ENCODE measurements around the gene SLC38A3.
"Not testable (repeated sequence)": the region's sequence is repeated elsewhere in the genome, so short reads cannot be mapped to it uniquely, and the experiment has no call there.

Gene SLC38A3

DNA sequence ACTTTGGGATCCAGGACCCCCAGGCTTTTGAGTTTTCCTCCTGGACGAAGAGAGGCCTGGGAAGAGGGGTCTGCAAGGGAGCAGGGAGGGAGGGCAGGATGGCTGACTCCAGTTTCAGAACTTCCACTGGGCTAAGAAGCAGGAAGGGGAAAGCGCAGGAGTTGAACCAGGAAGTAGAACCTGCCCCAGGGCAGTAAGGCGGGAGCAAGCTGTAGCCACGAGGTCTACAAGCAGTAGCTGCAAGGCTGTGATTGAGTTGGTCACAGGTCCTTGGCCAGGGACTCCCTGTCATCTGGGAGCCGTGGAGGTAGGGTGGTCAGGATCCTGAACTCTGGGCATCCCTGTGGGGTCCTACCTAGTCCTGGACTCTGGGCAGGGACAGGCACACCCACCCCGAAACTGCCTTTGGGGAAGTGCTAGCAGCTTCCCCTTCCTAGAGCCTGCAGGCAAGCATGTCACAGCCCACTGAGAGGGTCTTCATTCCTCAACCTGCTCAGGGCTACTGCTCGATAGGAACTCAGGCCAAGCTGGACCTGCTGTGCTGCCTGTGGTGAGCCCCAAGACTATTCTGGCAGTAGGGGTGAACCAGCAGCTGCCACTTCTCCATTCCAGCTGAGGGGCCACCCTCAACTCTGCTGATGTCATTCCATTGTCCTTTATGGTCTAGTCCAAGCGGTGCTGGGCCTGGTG, 25.2 kb downstream of the SLC38A3 start:
- no peak for FAIRE-seq
- no peak for DNase-seq (ENCODE audit: low spot score)

DNA sequence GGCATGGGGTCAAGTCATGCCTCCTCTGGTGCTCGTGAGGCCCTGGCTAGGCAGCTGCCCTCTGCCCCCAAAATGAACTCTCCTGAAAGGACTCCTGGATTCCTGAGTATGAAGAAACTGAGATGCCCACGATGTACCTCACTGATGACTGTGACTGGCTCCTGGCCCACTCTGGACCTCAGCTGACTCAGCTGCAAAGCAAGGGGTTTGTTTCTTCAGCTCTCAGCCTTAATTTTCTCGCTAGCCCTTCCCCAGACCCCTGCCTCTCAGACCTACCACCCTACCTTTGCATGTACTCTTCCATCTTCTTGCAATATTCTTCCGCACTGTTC, 25.7 kb downstream of the SLC38A3 start:
- DNase-seq (ENCODE audit: low spot score) (no peak), FAIRE-seq (no peak)

DNA sequence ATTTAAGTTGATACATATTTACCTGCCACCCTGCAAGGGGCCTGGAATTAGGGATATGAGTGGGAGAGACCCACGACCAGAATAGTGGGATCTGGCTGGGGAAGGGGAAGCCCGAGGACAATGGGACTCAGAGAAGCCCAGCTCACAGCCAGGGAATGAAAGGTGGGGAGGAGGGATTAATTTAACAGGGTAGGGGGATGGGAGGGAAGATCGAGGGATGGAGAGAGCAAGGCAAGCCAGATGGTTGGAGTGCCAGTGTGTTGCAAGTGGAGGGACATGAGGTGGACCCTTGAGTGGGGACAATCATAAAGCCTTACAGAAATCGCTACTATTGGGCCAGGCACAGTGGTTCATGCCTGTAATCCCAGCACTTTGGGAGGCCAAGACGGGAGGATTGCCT, 26.5 kb downstream of the SLC38A3 start:
- no peak for FAIRE-seq
- no peak for DNase-seq (ENCODE audit: low spot score)

DNA sequence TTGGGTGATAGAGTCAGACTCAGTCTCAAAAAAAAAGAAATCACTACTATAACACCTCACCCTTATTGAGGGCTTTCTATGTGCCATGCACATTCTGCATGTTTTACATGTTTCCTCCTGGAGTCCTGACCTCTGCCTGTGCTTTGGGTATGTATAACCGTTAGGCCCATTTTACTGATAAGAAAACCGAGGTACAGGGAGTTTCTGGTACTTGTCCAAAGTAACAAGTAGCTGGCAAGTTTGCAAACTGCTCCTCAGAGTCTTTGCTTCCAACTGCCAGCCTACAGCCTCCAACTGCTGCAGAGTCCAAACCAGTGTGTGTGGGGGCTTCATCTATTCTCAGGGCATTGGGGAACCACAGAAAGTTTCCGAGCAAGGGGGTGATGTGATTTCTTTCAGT, 27.2 kb downstream of the SLC38A3 start:
- DNase-seq (ENCODE audit: low spot score) = no peak
- FAIRE-seq = no peak

DNA sequence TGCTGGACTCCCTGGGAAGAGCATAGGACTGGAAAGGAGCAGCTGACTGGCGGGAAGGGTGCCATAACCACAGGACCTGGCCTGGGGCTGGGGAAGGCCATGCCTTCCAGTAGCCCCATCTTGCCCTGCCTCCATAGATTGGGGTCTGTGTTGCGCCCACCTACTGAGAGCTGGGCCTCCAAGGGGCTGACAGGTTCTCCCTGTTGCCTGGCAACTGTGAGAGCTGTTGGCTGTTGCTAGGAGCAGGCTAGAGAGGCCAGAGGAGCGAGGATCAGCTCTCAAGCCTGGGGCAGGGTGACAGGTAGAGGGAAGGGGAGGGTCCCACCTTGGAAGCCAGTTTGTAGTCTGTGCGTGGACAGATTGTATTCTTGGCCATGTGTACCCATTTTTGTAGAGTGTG, 28.1 kb downstream of the SLC38A3 start:
- FAIRE-seq (no peak), DNase-seq (ENCODE audit: low spot score) (no peak)

DNA sequence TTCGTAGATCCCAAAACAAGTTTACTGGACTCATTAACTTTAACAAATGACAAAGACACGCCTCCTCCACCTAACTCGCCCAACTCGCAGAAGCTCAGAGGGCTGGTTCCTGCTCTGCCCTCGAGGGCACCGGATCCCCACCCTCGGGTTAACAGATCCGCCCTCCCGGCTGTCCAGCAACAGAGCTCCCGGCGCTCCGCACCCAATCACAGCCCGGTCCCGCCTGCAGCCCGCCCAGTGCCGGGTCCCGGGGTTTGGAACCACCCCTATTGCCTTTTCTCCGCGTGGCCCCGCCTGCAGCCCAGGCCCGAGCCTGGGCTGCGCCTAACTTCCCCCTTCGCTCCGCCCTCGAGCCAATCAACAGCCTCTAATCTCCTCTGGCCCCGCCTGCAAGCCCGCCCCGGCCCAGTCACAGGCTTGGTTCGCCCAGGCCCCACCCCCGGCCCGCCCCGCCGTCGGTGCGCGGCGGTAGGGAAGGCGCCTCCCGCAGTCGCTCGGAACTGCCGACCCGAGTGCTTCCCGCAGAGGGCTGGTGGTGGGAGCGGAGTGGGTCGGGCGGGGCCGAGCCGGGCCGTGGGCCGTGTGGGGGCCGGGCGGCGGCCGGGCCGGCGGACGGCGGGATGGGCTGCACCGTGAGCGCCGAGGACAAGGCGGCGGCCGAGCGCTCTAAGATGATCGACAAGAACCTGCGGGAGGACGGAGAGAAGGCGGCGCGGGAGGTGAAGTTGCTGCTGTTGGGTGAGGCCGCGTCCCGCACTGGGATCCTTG, 30.8 kb downstream of the SLC38A3 start, which contains the start of gene GNAI2:
TSS of gene GNAI2 (plus strand) at position 489 of the 768 bp plus-strand sequence. CDS start at position 621, 132 bp downstream.
- FAIRE-seq = peak; percentile 96
- peak; percentile 99 for DNase-seq (ENCODE audit: low spot score)

DNA sequence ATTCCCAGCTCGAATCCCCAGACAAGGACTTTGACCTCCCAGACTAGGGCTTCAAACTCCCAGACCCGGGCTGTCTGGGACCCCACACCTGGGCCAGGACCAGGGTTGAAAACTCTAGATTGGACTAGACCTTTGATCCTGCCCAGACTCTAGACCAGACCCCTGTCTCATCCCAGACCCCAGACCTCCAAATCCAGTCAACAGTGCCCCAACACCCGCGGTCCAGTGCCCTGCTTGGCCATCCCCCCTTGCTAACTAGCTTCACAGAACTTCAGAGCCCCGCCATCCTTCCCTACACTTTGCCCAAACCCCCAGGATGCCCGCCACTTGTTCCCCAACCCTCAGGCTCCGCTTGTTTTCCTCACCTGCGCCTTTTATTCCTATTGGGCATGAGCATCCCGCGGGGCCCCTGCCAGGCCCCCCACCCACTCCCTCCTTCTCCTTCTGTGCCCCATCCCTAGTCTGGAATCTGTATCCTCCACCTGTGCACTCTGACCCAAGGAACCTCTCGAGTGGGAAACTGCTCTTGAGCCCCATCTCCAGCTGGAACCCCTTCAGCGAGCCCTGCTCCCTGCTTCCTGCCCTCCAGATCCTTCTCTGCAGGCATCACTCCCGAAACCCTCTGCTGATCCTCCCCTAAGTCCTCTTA, 31.5 kb downstream of the SLC38A3 start:
- no peak for DNase-seq (ENCODE audit: low spot score)
- no peak for FAIRE-seq

DNA sequence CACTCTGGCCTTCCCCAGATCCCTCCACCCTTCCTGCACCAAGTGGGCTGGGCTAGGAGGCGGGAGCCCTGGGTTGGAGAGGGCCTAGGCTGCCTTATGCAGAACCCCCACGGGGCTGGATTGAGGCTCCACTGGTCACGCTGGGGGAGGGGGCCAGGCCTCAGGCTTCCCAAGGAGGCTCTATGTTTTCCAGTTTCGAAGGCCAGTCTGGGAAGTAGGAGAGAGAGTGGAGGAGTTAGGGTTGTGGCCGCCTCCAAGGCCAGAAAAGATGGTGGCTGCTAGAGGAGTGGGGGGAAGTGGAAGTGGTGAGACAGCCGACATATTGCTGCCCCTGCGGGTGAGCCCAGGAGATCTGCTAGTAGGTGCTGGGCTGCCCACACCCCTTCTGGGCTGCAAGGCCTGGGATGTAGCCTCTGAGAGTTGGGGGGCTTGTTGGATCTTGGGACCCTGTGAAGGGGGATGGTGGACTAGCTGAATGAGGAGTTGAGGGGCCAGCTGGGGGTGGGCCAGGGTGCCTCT, 32.1 kb downstream of the SLC38A3 start:
- DNase-seq (ENCODE audit: low spot score) (no peak), FAIRE-seq (no peak)

DNA sequence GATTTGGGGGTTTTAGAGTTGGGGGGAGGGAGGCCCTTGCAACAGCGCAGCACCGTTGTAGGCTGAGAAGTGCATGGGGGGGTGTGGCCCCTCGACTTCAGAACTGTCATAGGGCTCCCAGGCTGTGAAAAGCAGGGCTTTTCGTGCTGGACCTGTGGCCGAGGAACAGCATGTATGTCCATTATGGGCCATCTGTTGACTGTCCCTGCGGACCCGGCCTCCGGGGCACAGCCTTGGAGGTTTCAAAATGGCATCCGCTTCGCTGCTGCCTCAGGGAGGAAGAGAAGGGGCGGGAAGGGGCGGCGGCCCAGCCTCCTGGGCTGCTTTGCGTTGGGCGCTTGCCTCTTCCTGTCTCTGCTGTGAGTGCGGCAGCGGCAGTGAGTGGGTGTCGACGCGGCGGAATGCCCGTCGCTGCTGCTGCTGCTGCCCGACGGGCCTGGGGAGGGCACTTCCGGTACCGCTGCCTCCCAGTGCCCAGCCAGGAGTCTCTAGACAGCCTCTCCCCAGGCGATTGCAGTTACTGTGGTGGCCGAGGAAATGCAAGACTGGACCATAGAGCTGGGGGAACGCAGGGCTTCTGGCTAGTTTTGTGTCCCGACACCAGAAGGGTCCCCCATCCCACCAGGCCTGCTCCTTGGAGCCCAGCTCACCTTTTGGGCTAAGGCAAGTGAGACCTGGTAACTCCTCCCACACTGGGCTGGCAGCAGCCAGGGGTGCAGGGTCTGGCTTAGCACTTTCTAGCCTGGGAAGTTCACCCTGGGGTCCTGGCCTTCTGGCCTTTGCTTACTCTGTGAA, 32.9 kb downstream of the SLC38A3 start:
- FAIRE-seq = peak; percentile 90
- peak; percentile 90 for DNase-seq (ENCODE audit: low spot score)

DNA sequence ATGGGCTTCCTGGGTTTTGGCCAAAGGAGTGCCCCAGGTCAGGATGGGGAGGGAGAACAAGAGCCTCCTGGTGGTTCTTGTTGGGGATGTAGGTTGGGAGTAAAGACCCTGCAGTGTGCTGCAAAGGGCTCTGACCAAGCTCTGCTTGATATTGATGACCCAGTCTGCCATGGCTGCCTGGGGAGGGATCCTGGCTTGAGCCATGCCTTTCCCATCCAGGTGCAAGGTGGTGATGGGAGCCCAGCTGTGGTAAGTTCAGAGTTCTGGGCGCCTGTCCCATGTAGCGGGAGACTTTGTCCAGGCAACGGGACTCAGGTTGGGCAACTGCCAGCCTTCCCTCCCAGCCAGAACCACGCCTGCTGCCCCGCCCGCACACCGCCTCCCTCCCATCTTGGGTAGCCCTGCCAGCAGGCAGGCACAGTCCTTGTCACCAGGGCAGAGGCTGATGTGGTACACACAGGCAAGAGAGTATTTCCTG, 33.5 kb downstream of the SLC38A3 start:
- DNase-seq (ENCODE audit: low spot score) (peak; percentile 49), FAIRE-seq (peak; percentile 74)

DNA sequence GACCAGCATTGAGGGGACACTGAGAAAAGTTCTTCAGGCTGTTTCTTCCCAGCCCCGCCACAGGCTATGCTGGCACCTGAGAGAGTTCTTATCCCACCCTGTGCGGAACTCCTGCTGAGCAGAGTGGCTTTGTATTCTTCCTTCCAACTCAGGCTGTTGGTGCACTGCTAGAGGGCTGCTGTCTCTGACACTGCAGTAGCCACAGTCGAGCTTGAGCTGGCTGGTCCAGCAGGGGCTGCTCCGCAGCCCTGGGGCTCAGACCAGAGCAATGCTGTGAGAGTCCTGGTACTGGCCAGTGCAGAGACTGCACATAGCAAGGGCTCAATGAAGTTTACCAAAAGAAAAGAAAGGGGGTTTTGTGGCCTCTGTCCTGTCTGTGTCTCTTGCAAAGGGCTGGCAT, 34.6 kb downstream of the SLC38A3 start:
- no peak for FAIRE-seq
- no peak for DNase-seq (ENCODE audit: low spot score)

DNA sequence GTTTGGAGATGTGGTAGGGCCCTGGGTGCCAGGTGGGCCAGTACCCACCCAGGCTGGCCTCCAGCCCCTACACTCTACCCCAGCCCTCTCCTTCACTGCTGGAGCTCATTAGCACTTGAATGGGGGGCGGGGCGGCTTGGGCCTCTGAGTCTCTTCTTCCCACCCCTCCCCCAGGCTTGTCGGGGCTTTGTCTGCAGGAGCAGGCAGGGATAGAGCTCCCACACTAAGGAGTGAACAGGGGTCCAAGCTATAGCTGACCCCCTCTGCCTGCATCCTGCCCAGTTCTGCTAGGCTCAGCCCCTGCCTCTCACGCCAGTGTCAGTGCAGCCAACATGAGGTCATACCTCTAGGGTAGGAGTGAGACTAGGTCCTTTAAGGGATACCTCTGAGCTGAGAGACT, 36.1 kb downstream of the SLC38A3 start:
- no peak for FAIRE-seq
- DNase-seq (ENCODE audit: low spot score) = no peak

DNA sequence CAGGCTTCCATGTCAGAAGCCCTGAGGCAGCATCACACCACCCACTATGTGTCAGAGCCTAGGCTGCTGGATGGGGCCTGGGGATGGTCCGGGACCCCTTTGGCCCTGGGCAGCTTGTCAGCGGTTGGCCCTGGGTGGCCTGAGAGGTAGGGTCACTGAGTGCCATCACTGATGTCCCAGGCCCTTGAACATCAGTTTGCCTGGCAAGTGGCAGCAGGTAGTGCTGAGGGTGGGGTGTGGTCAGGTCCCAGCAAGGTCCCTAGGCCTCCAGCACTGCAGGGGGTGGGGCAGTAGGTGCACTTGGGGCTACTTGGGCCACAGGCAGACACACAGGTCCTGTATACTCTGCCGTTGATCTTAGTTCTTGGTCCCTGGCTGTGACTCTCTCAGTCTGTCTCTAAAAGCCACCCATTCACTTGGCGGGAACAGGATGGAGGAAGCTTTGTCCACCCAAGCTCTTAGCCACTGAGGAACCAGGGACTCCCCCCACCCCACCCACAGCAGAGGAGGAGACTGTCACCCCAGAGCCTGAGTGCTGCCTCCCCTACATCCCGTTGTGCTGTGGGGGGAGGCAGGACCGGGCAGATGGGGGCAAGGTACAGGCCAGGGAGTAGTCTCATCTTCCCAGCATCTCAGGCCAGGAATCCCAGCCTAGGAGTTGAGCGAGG, 36.8 kb downstream of the SLC38A3 start:
- DNase-seq (ENCODE audit: low spot score) (no peak), FAIRE-seq (no peak)

DNA sequence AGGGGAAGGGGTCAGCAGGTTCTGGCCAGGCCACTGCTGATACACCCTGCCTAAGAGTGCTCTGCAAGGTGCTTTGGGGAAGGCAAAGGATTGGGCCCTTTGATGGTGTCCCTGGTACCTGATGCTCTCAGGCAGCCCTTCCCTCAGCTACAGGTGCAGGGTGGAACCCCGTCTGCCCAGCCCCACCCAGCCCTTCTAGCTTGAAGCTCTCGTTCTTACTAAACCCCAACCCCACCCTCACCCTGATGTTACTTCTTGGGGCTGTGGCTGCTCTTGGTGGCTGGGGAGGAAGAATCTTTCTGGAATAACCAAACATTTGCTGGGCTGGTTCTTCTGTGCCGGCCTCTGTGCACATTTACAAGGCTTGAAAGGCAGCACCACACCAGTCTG, 37.3 kb downstream of the SLC38A3 start:
- no peak for DNase-seq (ENCODE audit: low spot score)
- FAIRE-seq = no peak

DNA sequence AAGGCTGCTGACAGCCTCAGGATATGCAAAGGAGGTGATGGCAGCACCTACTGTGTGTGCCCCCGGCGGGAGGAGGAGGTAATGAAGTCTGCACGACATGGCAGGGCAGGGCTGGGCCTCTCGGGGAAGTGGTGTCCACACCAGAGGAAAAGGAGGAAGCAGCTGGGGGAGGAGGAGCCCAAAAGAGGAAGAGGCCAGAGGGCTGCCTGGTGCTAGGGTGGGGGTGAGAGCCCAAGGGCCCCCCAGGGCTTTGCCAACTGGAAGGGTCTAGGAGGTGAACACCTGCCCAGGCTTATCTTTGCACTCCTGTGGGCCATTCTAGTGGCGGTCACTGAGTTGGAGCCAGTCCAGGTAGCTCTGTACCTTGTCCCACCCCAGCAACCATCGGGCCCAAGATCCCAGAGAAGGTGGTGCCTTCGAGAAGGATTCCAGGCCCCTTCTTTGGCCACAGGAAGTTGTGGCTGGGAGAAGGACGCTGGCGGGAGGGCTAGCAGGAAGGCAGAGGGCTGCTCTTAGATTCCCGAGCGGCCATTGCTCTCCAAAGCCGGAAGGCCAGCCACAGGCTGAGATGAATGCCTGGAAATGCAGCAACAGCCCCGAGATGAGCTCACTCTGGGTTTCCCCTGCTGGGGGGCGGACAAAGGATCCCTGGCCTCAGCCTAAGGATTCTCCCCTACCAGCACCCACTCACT, 37.9 kb downstream of the SLC38A3 start:
- DNase-seq (ENCODE audit: low spot score) = no peak
- FAIRE-seq = no peak

DNA sequence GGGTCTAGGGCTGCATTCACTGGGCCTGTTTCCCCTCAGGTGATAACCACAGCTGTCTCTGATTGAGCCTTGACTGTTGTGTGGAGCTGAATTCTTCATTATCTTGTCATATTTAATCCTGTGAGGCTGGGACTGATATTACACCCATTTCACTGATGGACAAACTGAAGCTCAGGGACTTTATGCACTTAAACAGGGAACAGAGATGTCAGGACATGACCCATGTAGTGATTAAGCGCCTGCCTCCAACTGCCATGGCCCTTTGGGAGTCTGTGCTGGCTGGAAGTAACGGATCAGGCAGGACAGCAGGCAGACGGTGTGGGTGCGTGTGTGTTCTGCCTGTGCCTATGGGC, 38.4 kb downstream of the SLC38A3 start:
- no peak for FAIRE-seq
- DNase-seq (ENCODE audit: low spot score) = no peak

DNA sequence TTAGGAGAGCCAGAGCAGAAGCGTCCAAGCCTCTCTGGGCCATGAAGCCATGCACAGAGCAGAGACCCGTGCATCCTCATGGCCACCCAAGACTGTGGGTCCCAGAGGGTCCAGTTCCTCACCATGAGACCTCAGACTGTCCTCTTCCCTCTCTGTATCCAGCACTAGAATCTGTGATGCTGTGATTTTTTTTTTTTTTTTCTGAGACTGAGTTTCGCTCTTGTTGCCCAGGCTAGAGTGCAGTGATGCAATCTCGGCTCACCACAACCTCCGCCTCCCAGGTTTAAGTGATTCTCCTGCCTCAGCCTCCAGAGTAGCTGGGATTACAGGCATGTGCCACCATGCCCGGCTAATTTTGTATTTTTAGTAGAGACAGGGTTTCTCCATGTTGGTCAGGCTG, 39.7 kb downstream of the SLC38A3 start:
- not testable (repeated sequence) for FAIRE-seq; DNase-seq (ENCODE audit: low spot score)

DNA sequence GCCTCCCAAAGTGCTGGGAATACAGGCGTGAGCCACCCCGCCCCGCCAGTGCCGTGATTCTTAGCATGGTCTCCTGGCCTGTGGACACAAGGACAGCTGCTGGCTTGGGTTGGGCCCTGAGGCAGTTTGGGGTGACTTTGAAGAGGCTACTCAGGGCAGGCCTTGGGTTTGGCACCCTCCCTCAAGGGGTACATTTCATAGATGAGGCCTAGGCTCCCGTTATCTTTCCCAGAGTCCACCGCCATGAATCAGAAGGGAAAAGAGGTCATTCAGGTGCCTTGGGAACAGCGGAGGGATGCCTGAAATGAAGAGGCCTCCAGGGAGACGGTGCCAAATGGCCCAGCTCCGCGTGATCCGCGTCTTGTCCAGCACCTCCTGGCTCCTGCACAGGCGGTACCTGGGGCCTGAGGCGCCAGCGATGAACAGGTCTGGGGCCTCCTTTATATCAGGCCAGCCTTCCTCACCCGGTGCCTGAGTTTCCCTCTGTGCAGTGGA, 40.2 kb downstream of the SLC38A3 start:
- FAIRE-seq (no peak), DNase-seq (ENCODE audit: low spot score) (no peak)

DNA sequence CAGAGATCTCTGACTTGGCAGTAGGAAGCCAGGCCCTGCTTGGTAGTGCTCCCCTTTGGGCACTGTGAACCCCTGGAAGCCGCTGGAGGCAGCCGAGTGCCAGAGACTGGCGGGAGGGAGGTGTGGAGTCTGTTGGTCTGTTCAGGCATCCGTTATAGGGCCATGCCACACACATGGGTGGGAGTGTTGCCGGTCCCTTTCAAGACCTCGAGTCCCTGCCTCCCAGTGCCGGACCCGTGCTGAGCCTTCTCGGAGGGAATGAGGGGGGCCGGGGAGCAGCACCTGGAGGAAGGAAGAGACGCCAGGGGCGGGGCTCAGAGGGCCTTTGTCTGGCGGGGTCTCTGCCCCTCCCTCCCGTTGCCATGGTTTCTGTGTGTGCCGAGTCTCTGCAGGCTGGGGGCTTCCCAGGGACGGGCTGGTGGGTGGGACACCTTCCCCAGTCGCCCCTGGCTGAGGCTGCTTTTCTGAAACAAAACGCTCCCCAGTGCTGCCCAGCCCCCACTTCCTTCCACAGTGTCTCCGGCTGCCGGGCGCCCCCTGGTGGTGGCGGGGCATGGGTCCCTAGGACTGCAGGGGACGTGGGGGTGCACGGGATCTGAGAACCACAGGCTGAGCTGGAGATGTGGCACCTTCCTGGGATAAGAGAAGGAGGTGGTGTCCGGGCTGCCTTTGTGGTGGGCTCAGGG, 40.9 kb downstream of the SLC38A3 start:
- FAIRE-seq (no peak), DNase-seq (ENCODE audit: low spot score) (peak; percentile 82)
